Activated CD8-positive, alpha-beta memory T cell treated with anti-CD3 and anti-CD28 coated beads for 48 hours (primary cell): ENCODE measurements around the gene TMEM203.
"Not testable (repeated sequence)": the region's sequence is repeated elsewhere in the genome, so short reads cannot be mapped to it uniquely, and the experiment has no call there.

Experiments
- DNase-seq, 3 experiments: peaks; one replicate each; pipeline ENCODE4 v3.0.0-alpha.2; 2020; ENCODE audit warnings: low read depth in 2 of 3, low spot score in 2 of 3

Gene TMEM203, protein sequence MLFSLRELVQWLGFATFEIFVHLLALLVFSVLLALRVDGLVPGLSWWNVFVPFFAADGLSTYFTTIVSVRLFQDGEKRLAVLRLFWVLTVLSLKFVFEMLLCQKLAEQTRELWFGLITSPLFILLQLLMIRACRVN

DNA sequence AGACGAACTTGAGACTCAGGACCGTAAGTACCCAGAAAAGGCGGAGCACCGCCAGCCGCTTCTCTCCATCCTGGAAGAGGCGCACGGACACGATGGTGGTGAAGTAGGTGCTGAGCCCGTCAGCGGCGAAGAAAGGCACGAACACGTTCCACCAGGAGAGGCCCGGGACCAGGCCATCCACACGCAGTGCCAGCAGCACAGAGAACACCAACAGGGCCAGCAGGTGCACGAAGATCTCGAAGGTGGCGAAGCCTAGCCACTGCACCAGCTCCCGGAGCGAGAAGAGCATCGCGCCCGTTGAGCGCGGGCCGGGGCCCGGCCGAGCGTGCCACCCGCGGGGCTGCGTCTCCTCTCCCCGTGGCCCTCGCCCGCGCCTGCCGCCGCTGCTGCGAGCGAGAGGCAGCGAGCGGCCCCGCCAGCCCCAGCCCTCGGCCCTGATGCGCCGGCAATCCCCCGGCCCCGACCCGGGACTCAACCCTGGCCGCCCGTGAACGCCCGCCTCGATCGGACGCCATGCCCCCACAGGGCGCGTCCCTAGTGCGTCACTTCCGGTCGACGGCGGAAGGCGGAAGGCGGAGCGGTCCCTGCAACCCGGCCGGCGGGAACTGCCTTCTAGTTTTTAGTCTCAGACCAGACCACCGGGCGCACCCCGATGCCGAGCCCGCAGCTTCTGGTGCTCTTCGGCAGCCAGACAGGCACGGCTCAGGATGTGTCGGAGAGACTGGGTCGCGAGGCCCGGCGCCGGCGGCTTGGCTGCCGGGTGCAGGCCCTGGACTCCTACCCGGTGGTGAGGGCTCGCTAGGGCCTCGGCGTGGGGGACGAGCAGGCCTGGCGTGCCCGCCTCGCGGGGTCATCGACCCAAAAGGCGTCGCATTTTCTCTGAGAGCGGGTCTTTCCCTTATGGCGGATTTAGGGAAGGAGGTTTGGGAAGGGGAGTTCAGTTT lies at the start of gene TMEM203, which contains the start of gene NDOR1:
TSS of gene TMEM203 (minus strand) at position 523 of the 944 bp plus-strand sequence. CDS start at position 289, 234 bp downstream.
TSS of gene NDOR1 (plus strand) at position 575 of the 944 bp plus-strand sequence. CDS start at position 653, 78 bp downstream.
- peak; percentile 87 to 96 (median 94) for DNase-seq

- DNase-seq, result peak; percentile 96 to 98 (median 97)
These were observed 49.4 kb upstream of the TMEM203 start, which contains the start of gene NELFB for GRCh38 chr9:137254624-137255447. Gene NELFB, plus strand, starts transcription at chr9:137255327.

GRCh38 chr9:137253717-137254623 lies 48.5 kb upstream of the TMEM203 start:
- no peak for DNase-seq

GRCh38 chr9:137252555-137253506 lies 47.4 kb upstream of the TMEM203 start:
- DNase-seq, result no peak

GRCh38 chr9:137251490-137252268 lies 46.2 kb upstream of the TMEM203 start:
- no peak for DNase-seq

DNA sequence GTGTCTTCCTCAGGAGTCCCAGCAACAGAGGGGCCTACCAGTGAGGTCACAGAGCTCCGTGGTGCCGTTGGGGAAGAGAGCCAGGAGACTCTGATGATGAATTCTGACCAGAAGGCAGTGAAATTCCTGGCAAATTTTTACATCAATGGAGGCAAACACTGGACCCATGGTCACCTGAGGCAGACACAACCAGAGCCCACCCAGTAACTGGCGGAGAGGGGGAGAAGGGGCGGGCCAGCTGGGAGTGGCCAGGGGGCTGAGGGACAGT lies 45.7 kb upstream of the TMEM203 start, which contains the start of gene STPG3:
TSS of gene STPG3 (plus strand) at position 93 of the 268 bp plus-strand sequence. CDS start at position 94, 1 bp downstream.
- DNase-seq, result no peak

- DNase-seq, result no peak
These were observed 45.1 kb upstream of the TMEM203 start for GRCh38 chr9:137250329-137251193.

GRCh38 chr9:137247916-137248175 lies 42.4 kb upstream of the TMEM203 start:
- DNase-seq, result no peak

DNA sequence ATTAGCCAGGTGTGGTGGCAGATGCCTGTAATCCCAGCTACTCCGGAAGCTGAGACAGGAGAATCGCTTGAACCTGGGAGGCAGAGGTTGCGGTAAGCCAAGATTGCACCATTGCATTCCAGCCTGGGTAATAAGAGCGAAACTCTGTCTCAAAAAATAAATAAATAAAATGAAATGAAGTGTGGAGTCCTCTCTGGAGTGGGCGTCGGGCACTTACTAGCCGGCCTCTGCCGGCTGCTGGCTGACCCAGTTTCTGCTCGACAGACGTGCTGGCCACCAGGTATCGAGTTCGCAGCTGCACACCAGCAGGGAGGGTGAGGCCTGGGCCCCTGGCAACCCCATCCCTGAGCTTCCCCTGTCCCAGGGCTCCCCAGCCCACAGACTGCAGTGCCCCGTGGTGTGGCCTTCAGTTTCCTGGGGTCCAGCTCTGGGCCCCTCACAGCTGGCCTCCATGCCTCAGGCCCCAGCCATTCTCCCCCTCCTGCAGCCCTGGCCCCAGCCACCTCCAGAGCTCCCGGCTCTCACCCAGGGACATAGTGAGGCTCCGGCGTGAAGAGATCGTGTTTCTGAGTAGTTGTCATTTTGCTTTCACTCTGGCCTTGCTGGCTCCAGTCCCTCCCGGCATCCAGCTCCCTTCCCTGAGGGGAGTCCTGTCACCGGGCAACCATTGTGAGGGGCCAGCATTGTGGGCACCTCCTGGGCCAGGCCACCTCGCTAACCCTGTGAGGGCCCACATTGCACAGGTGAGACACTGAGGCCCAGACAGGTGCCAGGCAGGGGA lies 41.9 kb upstream of the TMEM203 start:
- no peak for DNase-seq

- no peak for DNase-seq
These were observed 40.3 kb upstream of the TMEM203 start for GRCh38 chr9:137245450-137246421.

GRCh38 chr9:137244486-137245449 lies 39.3 kb upstream of the TMEM203 start:
- no peak for DNase-seq

DNA sequence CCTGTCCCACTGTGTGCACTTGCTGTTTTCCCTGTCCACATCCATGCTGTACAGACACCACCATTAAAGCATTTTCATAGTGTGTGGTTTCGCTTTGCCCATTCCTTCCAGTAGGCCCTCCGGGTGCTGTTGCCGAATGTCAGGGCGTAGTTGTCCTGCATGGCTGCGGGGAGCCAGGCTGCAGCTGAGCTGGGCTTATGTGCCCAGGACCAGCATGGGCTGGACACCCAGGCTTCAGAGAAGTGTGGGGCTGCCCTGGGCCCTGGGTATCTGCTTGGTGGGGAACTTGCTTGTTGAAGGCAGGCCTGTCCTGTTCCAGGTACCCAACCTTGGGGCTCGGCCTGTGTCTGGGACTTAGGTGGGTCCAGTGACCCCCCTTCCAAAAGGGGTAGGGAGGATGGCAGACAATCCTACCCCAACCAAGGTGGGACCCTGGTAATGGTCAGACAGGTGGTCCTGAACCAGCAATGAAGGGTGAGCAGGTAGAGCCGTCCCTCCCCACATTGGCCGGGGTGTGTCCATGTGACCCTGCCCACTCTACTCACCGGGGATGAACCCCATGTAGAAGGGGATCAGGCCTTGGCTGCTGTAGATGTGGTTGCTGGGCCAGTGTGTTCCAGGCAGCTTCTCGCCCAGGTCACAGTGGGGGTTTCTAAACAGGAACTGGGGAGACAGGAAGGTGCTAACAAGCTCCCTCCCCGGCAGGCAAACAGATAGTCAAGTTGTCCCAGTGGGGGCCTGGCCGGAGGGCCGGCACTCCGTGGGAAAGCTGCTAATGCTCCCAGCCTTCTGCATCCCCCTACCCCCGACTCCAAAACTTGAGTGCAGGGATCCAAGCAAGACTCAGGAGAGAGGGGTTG lies 38.4 kb upstream of the TMEM203 start:
- DNase-seq, result no peak

DNA sequence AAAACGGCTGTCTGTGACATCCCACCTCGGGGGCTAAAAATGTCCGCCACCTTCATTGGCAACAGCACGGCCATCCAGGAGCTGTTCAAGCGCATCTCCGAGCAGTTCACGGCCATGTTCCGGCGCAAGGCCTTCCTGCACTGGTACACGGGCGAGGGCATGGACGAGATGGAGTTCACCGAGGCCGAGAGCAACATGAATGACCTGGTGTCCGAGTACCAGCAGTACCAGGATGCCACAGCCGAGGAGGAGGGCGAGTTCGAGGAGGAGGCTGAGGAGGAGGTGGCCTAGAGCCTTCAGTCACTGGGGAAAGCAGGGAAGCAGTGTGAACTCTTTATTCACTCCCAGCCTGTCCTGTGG lies 37.8 kb upstream of the TMEM203 start:
- DNase-seq, result not testable (repeated sequence)
